Measurements from ENCODE around the gene CEP170B. TPM values are rescaled to one million over a fixed set of nuclear protein-coding genes. Genes with fewer than 3 reads are reported as not detected.
A peak's percentile ranks its signal among the peaks of the same experiment; 100 is the strongest.

The CEP170B gene
- total and polyA plus RNA-seq, 9 of the 15 experiments (the other 6 are each of a cell fraction or from before 2014, with no cell fraction given) = 0.01 to 10.2 (median 2.2) TPM

GRCh38 chr14:104864267-104865080 is 594 bp upstream of the CEP170B start (continued):
- no peak for TF ChIP-seq FOXO4 (CRISPR knock-in tag; IDR thresholded peaks at IDR 0.05)
- TF ChIP-seq ZNF212 (CRISPR knock-in tag; IDR thresholded peaks at IDR 0.05) = no peak
- TF ChIP-seq ZFP91 (CRISPR knock-in tag; IDR thresholded peaks at IDR 0.05) = no peak
- TF ChIP-seq FOXJ3 (CRISPR knock-in tag; IDR thresholded peaks at IDR 0.05) = no peak
- TF ChIP-seq NR2F6 (CRISPR knock-in tag; IDR thresholded peaks at IDR 0.05) = no peak
- peak; percentile 34 for TF ChIP-seq PHF20 (IDR thresholded peaks at IDR 0.05; ENCODE audit: partially characterized antibody)
- peak; percentile 75; the same call in 1 of the 2 replicates for TF ChIP-seq HINFP (tag; conservative IDR thresholded peaks at IDR 0.05; ENCODE audit: low read depth)
- TF ChIP-seq JUND (IDR thresholded peaks at IDR 0.05; ENCODE audit: borderline replicate concordance, low read depth, low read length) = no peak
- no peak for TF ChIP-seq JUND (tag; IDR thresholded peaks at IDR 0.05; ENCODE audit: borderline replicate concordance, low read depth, low read length)
- TF ChIP-seq SREBF2 (CRISPR knock-in tag; IDR thresholded peaks at IDR 0.05) = no peak
- TF ChIP-seq POLR2G (IDR thresholded peaks at IDR 0.05; ENCODE audit: low read depth, low read length) = peak; percentile 36; the same call in 1 of the 2 replicates
- TF ChIP-seq XRCC4 (IDR thresholded peaks at IDR 0.05; ENCODE audit: extremely low read depth, insufficient read depth, insufficient read length) = no peak
- TF ChIP-seq SRSF1 (IDR thresholded peaks at IDR 0.05; ENCODE audit: low read depth, low read length) = no peak
- TF ChIP-seq ZNF133 (CRISPR knock-in tag; IDR thresholded peaks at IDR 0.05) = no peak
- TF ChIP-seq ETS2 (tag; IDR thresholded peaks at IDR 0.05; ENCODE audit: borderline replicate concordance, poor library complexity, severe bottlenecking) = no peak
- TF ChIP-seq TCF7 (IDR thresholded peaks at IDR 0.05; ENCODE audit: borderline replicate concordance) = no peak
- TF ChIP-seq PHTF2 (CRISPR knock-in tag; IDR thresholded peaks at IDR 0.05) = no peak
- no peak for TF ChIP-seq PBX2 (CRISPR knock-in tag; IDR thresholded peaks at IDR 0.05; ENCODE audit: low read depth)
- no peak for TF ChIP-seq PBX2 (tag; conservative IDR thresholded peaks at IDR 0.05; ENCODE audit: low read depth)
- no peak for TF ChIP-seq SMARCE1 (IDR thresholded peaks at IDR 0.05)

All from K562 (cell line).